IPS-NIHi7 (cell line): Measurements from ENCODE around the gene FAU.
"Not testable (repeated sequence)": the region's sequence is repeated elsewhere in the genome, so short reads cannot be mapped to it uniquely, and the experiment has no call there.

Experiments used
- DNase-seq: peaks from one replicate; pipeline ENCODE4 v3.0.0; 2012; ENCODE audit warnings: mixed read lengths; ENCODE audit errors: extremely low spot score

Gene FAU

GRCh38 chr11:65121865-65122696, at the start of gene FAU, which contains the start of gene MRPL49:
Gene FAU (minus strand): TSS chr11:65122134. CDS start chr11:65121813, 321 bp downstream.
Gene MRPL49 (plus strand): TSS chr11:65122321. CDS start chr11:65122347, 26 bp downstream.
- peak; percentile 97 for DNase-seq

- peak; percentile 83 for DNase-seq
Observed at GRCh38 chr11:65170058-65170534, 48.2 kb upstream of the FAU start, which contains the start of gene SPDYC. Gene SPDYC (plus strand): TSS chr11:65170233. CDS start chr11:65171358, 1,125 bp downstream.

GRCh38 chr11:65169164-65169641, 47.3 kb upstream of the FAU start:
- DNase-seq, result no peak

- DNase-seq, result no peak
Observed at GRCh38 chr11:65167656-65168055, 45.7 kb upstream of the FAU start.

- DNase-seq, result no peak
Observed at GRCh38 chr11:65166893-65167292, 45.0 kb upstream of the FAU start.

- DNase-seq, result no peak
Observed at GRCh38 chr11:65165410-65166317, 43.7 kb upstream of the FAU start.

GRCh38 chr11:65163684-65164083, 41.8 kb upstream of the FAU start:
- no peak for DNase-seq

GRCh38 chr11:65160643-65161042, 38.7 kb upstream of the FAU start:
- DNase-seq, result no peak

- no peak for DNase-seq
Observed at GRCh38 chr11:65159012-65159411, 37.1 kb upstream of the FAU start.

GRCh38 chr11:65157336-65157735, 35.4 kb upstream of the FAU start:
- DNase-seq, result no peak

- no peak for DNase-seq
Observed at GRCh38 chr11:65156926-65157325, 35.0 kb upstream of the FAU start.

- no peak for DNase-seq
Observed at GRCh38 chr11:65156256-65156655, 34.3 kb upstream of the FAU start.

GRCh38 chr11:65152122-65152521, 30.2 kb upstream of the FAU start:
- DNase-seq, result no peak

GRCh38 chr11:65151331-65151899, 29.5 kb upstream of the FAU start:
- DNase-seq, result no peak

- DNase-seq, result no peak
Observed at GRCh38 chr11:65150509-65151299, 28.8 kb upstream of the FAU start.

- DNase-seq, result not testable (repeated sequence)
Observed at GRCh38 chr11:65150131-65150508, 28.2 kb upstream of the FAU start.

GRCh38 chr11:65148657-65149056, 26.7 kb upstream of the FAU start:
- DNase-seq, result no peak

- no peak for DNase-seq
Observed at GRCh38 chr11:65147352-65148075, 25.6 kb upstream of the FAU start.

GRCh38 chr11:65141896-65142494, 20.1 kb upstream of the FAU start:
- no peak for DNase-seq
